ENCODE data around the gene SLC29A2.
"Not testable (repeated sequence)": the region's sequence is repeated elsewhere in the genome, so short reads cannot be mapped to it uniquely, and the experiment has no call there.

SLC29A2 gene

GRCh38 chr11:66384316-66384715, 12.8 kb upstream of the SLC29A2 start:
- peak; percentile 84 for DNase-seq

DNA sequence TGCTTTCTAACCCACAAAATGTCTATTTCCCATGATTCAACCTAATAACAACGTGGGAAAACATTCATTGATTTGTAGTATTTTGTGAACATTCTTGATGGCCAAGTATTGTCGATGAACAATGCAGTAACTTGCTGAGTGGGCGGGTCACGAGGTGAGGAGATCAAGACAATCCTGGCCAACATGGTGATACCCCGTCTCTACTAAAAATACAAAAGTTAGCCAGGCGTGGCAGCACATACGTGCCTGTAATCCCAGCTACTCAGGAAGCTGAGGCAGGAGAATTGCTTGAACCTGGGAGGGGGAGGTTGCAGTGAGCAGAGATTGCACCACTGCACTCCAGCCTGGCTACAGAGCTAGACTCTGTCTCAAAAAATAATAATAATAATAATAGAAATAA, 8.7 kb upstream of the SLC29A2 start:
- not testable (repeated sequence) for DNase-seq

GRCh38 chr11:66373690-66374287, 2.2 kb upstream of the SLC29A2 start:
- DNase-seq: not testable (repeated sequence)

- DNase-seq: no peak
Observed at GRCh38 chr11:66373265-66373664, 1.7 kb upstream of the SLC29A2 start.

DNA sequence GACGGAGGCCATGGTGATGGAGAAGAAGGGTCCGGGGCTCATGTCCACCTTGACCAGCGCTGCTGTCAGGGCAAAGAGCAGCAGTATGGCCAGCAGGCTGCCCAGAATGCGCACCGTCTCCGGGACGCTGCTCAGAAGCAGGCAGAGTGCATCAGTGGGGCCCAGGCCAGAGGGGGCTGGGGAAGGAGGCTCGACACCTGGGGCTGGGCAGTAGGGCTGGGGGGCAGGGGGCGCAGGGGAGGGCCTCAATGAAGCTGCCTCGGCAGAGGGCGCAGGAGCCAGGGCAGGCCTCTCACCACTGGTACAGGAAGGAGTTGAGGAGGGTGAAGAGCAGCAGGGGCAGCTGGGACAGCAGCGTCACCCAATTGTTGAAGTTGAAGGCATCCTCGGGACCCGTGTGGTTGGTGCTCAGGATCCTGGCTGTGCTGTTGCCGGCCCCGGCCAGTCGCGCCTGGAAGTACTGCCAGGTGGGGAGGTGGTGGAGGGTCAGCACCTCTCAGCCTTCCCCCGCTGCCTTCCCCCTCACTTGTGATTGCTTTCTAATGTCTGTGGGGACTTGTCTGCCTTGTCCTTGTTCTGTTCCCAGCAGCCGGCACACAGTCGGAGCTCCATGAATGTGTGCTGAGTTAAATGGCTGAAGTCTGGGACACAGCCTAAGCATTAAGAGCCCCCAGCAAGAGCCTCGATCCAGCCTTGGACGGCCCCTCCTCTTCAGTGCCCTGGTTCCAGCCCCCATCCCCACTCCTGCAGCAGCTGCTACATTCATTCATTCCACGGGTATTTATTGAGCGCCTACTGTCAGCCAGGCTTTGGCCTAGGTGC, 2.3 kb downstream of the SLC29A2 start:
- DNase-seq: no peak

DNA sequence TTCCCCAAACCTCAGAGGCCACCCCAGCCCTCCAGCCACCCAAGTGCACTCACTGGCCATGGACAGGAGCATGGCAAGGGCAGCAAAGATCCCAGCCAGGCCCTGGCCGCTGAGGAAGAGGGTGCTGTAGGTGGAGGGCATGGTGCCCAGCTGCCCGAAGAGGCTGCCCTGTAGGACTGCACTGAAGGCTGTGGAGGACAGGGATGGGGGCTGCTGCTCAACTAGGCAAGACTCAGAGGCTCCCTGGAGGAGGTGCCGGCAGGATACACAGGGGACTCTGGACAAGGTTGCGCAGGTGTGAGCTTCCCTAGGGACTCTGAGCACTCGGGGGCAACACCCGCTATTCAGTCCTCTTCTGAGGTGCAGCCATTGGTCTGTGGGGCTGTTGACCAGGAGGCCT, 3.1 kb downstream of the SLC29A2 start:
- DNase-seq: no peak

DNA sequence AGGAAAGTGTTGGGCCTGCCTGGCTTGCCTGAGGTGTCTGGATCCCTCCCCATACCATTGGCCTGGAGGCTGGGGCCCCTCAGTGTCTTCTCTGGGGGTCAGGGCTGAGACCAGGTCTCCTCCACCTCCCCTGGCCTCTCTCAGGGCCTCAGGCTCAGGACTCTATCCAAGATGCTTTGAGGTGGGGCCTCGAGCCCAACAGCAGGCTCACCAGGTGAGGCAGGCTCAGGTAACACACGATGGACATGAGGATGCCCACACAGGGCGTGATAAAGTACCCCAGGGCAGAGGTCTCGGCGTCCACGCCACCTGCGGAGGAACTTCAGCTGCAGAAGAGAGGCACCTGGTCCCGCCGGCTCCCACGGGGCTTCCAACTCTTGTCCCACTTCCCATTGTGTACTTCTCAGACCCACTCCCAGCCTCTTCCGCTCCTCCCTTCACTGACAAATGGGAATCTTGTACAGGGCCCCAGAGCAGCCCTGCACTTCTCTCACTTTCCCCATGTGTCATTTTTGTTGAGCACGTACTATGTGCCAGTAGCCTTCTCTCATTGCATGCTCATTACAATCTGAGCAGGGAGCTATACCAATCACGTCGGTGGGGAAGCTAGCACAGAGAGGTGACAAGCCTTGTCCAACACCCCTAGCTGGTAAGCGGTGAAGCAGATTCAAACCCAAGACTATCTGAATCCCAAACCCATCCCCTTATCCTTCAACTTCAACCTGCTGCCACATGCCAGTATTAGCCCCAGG, 3.8 kb downstream of the SLC29A2 start:
- no peak for DNase-seq

DNA sequence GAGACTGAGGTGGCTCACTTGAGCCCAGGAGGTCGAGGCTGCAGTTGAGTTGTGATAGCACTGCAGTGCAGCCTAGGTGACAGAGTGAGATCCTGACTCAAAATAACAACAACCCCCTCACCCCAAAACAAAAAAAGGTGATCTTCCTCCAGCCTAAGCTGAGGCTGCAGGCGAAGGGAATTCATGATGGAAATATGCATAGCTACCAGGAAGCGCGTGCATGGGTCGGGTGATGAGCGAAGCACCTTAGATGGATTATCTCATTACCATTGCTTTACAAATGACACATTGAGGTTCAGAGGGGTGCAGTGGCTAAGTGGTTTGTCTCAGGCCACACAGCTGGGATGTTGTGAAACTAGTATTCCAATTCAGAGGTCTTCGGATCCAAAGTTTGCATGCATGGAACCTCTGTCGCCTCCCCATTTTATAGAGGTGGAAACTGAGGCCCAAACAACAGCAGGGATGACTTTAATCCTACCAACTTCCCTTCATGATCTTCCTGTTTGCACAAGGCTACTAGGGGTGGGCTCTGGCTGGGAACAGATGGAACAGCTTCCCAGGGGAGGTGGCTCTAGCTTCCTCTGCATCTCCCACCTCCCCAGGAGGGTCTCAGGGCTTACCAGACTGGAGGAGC, 4.6 kb downstream of the SLC29A2 start:
- no peak for DNase-seq

GRCh38 chr11:66365711-66366619, 5.6 kb downstream of the SLC29A2 start:
- no peak for DNase-seq

- DNase-seq: no peak
Observed at GRCh38 chr11:66365166-66365565, 6.4 kb downstream of the SLC29A2 start.

DNA sequence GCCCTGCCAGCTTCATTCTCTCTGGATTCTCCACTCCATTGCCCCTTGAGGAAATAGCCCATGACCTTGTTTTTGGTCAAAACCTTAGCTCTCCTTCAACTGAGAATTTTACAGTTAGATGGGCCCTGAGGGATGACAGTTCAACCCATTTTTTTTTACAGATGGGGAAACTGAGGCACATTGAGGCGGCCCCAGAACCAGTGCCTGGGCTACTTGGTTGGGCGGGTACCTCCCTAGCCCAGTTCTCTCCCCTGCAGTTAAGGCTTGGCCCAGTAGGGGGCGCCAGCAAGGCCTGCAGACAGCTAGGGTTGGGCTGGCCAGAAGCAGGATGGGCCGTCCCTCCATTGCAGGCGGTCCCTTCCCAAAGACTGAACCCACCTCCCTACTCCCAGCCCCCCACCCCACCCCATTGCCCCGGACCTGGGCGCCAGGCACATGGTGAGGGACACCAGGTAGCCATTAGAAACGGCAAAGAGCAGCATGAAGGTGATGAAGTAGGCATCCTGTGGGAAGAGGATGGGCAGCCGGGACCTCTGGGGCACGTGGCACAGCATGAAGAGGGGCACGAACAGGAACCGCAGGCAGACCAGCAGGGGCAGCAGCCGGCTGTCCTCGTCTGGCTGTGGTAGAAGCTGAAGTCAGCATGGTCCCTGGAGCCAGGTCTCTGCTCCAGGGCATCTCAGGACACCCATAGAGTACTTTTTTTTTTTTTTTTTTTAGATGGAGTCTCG, 7.6 kb downstream of the SLC29A2 start:
- peak; percentile 19 for DNase-seq

- no peak for DNase-seq
Observed at GRCh38 chr11:66363187-66363601, 8.4 kb downstream of the SLC29A2 start.

DNA sequence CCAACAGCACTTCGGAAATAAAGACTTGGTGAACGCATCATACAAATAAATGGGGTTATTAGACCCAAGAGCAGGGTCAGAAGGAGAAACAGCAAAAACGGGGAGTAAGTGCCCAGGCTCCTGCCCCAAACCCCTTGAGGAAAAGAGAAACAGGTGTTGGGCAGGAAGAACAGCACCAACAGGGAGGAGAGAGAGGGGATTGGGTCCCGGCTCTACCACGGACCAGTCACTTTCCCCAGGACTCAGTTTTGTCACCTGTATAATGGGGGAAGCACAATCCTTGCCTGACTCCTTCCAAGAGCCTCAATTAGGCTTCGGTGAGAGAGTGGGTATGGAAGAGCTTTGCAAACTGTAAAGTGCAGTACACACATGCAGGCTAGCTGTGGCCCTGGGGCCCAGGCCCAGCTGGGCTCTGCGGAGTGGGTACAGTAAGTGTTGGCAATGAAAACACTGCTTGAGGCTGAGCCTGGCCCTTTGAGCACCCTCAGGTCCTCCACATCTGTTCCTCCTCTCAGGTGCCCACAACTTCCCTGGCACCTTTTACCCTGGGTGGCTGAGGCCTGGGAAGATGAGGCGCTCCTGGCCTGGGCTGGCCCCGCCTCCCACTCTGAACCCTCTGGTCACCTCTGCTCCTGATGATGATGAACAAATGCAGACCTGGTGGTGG, 8.9 kb downstream of the SLC29A2 start:
- DNase-seq: no peak

- no peak for DNase-seq
Observed at GRCh38 chr11:66361502-66361941, 10.0 kb downstream of the SLC29A2 start.

- DNase-seq: no peak
Observed at GRCh38 chr11:66360406-66361073, 11.0 kb downstream of the SLC29A2 start.

DNA sequence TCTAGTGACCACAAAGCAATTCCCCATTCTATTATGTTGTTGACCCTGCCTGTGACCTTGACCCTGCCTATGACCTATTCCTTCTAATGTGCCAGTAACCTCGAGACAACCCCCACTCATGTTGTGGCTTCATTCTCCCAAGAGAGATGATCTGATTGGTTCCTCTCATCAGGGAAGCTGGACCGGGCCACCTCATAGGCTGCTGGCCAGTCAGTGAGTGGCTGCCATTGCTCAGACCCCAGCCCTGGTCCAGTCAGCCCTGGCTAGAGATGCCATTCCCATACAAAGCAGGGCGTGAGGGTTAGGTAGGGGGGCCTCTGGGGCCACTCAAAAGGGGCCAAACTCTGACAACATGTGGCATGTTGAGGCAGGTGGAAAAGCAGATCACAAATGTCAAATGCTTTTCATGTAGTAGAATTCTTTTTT, 11.9 kb downstream of the SLC29A2 start:
- no peak for DNase-seq

DNA sequence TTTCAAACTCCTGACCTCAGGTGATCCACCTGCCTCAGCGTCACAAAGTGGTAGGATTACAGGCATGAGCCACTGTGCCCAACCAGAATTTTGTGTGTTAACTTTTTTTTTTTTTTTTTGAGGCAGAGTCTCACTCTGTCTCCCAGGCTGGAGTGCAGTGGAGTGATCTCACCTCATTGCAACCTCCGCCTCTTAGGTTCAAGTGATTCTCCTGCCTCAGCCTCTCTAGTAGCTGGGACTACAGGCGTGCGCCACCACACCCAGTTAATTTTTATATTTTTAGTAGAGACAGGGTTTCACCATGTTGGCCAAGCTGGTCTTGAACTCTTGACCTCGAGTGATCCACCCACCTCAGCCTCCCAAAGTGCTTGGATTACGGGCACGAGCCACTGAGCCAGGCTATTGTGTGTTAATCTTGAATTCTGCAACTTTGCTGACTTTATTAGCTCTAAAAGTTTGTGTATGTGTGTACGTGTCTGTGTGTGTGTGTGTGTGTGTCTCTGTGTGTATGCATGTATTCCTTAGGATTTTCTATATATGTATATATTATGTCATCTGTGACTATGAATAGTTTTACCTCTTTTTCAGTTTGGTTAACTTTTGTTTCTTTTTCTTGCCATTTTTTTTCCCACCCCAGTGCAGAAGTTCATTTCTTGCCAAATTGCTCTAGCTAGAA, 20.9 kb downstream of the SLC29A2 start:
- DNase-seq: not testable (repeated sequence)

- no peak for DNase-seq
Observed at GRCh38 chr11:66349084-66349386, 22.5 kb downstream of the SLC29A2 start.

- peak; percentile 88 for DNase-seq
Observed at GRCh38 chr11:66347425-66348276, 23.9 kb downstream of the SLC29A2 start, which contains the start of gene B4GAT1. TSS of gene B4GAT1 (minus strand) at chr11:66347629. CDS start at chr11:66347545, 84 bp downstream.

Measured in NCI-H774 (cell line).